ENCODE measurements around the gene SSB. TPM values are rescaled to one million over a fixed set of nuclear protein-coding genes. Genes with fewer than 3 reads are reported as not detected.

Gene SSB
- total and polyA plus RNA-seq, 2 donors (not counting 1 experiment from before 2014, with no cell fraction given), result 17.7 to 81.3 TPM

- no peak overlapping the region for H3K27ac Mint-ChIP-seq
- Histone ChIP-seq H2AFZ (ENCODE audit: insufficient read depth, low read depth, low read length, poor library complexity, severe bottlenecking) (no peak overlapping the region), H3K4me1 (ENCODE audit: control insufficient read depth in 2 of 2, insufficient read depth in 2 of 2, low read length in 2 of 2) (no peaks in the 10 kb centered on the region), H3K9me3 (ENCODE audit: control extremely low read depth in 1 of 3, control insufficient read depth in 2 of 3, insufficient read depth in 1 of 3, low read length in 2 of 3) (no peaks in the 10 kb centered on the region), H4K20me1 (ENCODE audit: control insufficient read depth, insufficient read depth, low read length, poor library complexity, severe bottlenecking) (no peaks in the 10 kb centered on the region), H3K36me3 (replicated peaks in 1 of 2; ENCODE audit: control extremely low read depth in 1 of 2, control insufficient read depth in 1 of 2, extremely low read depth in 1 of 2, insufficient read depth in 2 of 2, low read length in 1 of 2) (no peaks in the 10 kb centered on the region), H3K4me2 (replicated peaks; ENCODE audit: low read depth, low read length, poor library complexity, severe bottlenecking) (no peak overlapping the region), H3K4me3 (ENCODE audit: control extremely low read depth in 1 of 5, extremely low read depth in 1 of 5, insufficient read depth in 1 of 5, low read depth in 2 of 5, low read length in 4 of 5) (no peak overlapping the region), H3K9ac (ENCODE audit: low read length) (no peak overlapping the region), H3K79me2 (ENCODE audit: control insufficient read depth, insufficient read depth, low read length) (no peaks in the 10 kb centered on the region), H3K27me3 (replicated peaks in 1 of 4; ENCODE audit: control extremely low read depth in 1 of 4, control insufficient read depth in 3 of 4, insufficient read depth in 4 of 4, low read length in 3 of 4) (no peaks in the 10 kb centered on the region), H3K27ac (ENCODE audit: low read length in 2 of 2) (no peak overlapping the region)
- no peak overlapping the region for H3K4me3 Mint-ChIP-seq
- 93% methylated on average over 4 of the region's 9 CpGs for whole genome bisulfite sequencing (ENCODE audit: insufficient coverage)
- DNase-seq (no peak), ATAC-seq (ENCODE audit: low read depth) (no peak)
- POLR2A ChIA-PET, result no interaction called here
- intact Hi-C loops (cut with micrococcal nuclease), result no loop called here
- H3K9me3 Mint-ChIP-seq (ENCODE audit: insufficient read depth), result no peaks in the 10 kb centered on the region
- H3K27me3 Mint-ChIP-seq, result no peaks in the 10 kb centered on the region
- TF ChIP-seq EZH2 (IDR thresholded peaks at IDR 0.05; ENCODE audit: borderline replicate concordance, insufficient read depth, low read depth, low read length, poor library complexity, severe bottlenecking), result no peak
- TF ChIP-seq CTCF (IDR thresholded peaks at IDR 0.05), result no peak
- CTCF ChIA-PET, result no interaction called here
- H3K4me1 Mint-ChIP-seq, result no peaks in the 10 kb centered on the region
These were observed 37.3 kb upstream of the SSB start for GRCh38 chr2:169761251-169761969.

DNA sequence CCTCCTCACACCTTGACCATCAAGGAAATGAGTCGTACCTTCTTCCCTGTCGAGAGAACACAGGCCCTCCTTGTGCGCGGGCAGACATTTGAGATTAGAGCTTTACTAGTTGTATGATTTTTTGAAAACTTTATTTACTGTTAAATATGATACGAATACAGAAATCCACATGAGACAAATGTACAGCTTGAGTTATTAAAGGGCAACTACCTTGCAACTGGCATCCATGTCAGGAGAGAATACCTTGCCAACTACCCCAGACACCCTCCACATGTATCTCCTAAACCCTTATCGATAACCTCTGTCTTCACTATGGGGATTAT, 36.7 kb upstream of the SSB start:
- Mint-ChIP-seq H3K9me3 (ENCODE audit: insufficient read depth) (no peaks in the 10 kb centered on the region), H3K4me3 (no peak overlapping the region), H3K27ac (no peak overlapping the region), H3K27me3 (no peaks in the 10 kb centered on the region), H3K4me1 (no peaks in the 10 kb centered on the region)
- Histone ChIP-seq H2AFZ (ENCODE audit: insufficient read depth, low read depth, low read length, poor library complexity, severe bottlenecking) (no peak overlapping the region), H4K20me1 (ENCODE audit: control insufficient read depth, insufficient read depth, low read length, poor library complexity, severe bottlenecking) (no peaks in the 10 kb centered on the region), H3K9me3 (ENCODE audit: control extremely low read depth in 1 of 3, control insufficient read depth in 2 of 3, insufficient read depth in 1 of 3, low read length in 2 of 3) (no peaks in the 10 kb centered on the region), H3K79me2 (ENCODE audit: control insufficient read depth, insufficient read depth, low read length) (no peaks in the 10 kb centered on the region), H3K9ac (ENCODE audit: low read length) (no peak overlapping the region), H3K4me3 (ENCODE audit: control extremely low read depth in 1 of 5, extremely low read depth in 1 of 5, insufficient read depth in 1 of 5, low read depth in 2 of 5, low read length in 4 of 5) (no peak overlapping the region), H3K27ac (ENCODE audit: low read length in 2 of 2) (no peak overlapping the region), H3K4me1 (ENCODE audit: control insufficient read depth in 2 of 2, insufficient read depth in 2 of 2, low read length in 2 of 2) (no peaks in the 10 kb centered on the region), H3K27me3 (replicated peaks in 1 of 4; ENCODE audit: control extremely low read depth in 1 of 4, control insufficient read depth in 3 of 4, insufficient read depth in 4 of 4, low read length in 3 of 4) (no peaks in the 10 kb centered on the region), H3K36me3 (replicated peaks in 1 of 2; ENCODE audit: control extremely low read depth in 1 of 2, control insufficient read depth in 1 of 2, extremely low read depth in 1 of 2, insufficient read depth in 2 of 2, low read length in 1 of 2) (no peaks in the 10 kb centered on the region), H3K4me2 (replicated peaks; ENCODE audit: low read depth, low read length, poor library complexity, severe bottlenecking) (no peak overlapping the region)
- TF ChIP-seq CTCF (IDR thresholded peaks at IDR 0.05) (no peak), EZH2 (IDR thresholded peaks at IDR 0.05; ENCODE audit: borderline replicate concordance, insufficient read depth, low read depth, low read length, poor library complexity, severe bottlenecking) (no peak)
- DNase-seq, result no peak
- ChIA-PET POLR2A (no interaction called here), CTCF (no interaction called here)
- intact Hi-C loops (cut with micrococcal nuclease), result no loop called here
- WGBS (ENCODE audit: insufficient coverage), result no CpG with 5 or more reads among the region's 6 CpGs
- ATAC-seq (ENCODE audit: low read depth), result no peak

Data from B cell (primary cell).